Endothelial cell of umbilical vein (primary cell): ENCODE data around the gene KCNQ1OT1. TPM values are rescaled to one million over a fixed set of nuclear protein-coding genes. Genes with fewer than 3 reads are reported as not detected.

Experiments
- BruUV-seq: library from RNA; stranded (reverse); fragments of 400-500 nt; replicated peaks from 2 replicates; lab custom pipeline; 2021; lab: Mats Ljungman, UMichigan
- CTCF ChIA-PET: fragments of 300-600, 350-600 bp; sonication (Branson Sonifier 250); formaldehyde crosslinking; loops from one replicate; lab custom pipeline; 2021; ENCODE audit warnings: antibody characterized with exemption, inconsistent platforms; lab: Charles Lee
- POLR2A ChIA-PET: fragments of 300-600, 350-600 bp; sonication (Branson Sonifier 250); formaldehyde crosslinking; loops from one replicate; lab custom pipeline; 2021; ENCODE audit warnings: antibody characterized with exemption, inconsistent platforms; lab: Charles Lee
- DNase-seq: peaks from one replicate; pipeline ENCODE4 v3.0.0-alpha.2; 2011; ENCODE audit warnings: low read depth, low spot score
- FAIRE-seq: peaks from 2 replicates; lab custom pipeline; 2011; peaks lifted over from hg19 to GRCh38; lab: Jason Lieb, UNC
- H2AFZ ChIP-seq: 2 replicates; pipeline ENCODE4 v1.6.0; 2012; ENCODE audit warnings: low read depth, low read length, control low read depth, inconsistent platforms
- H3K27ac ChIP-seq: 2 replicates; pipeline ENCODE4 v1.5.1; 2011; ENCODE audit warnings: low read depth, mild to moderate bottlenecking, control low read depth, low read length, moderate library complexity; ENCODE audit not compliant: insufficient read depth
- H3K27me3 ChIP-seq, 2 experiments: 2 replicates each; pipeline versions ENCODE4 v1.6.0 to v1.6.1; 2011; ENCODE audit warnings: low read length in 2 of 2, mixed read lengths in 1 of 2; ENCODE audit not compliant: control insufficient read depth in 2 of 2, insufficient read depth in 2 of 2
- H3K36me3 ChIP-seq, 2 experiments: 2 replicates in 1 of 2; 3 replicates in 1 of 2; pipeline ENCODE4 v1.5.1; 2011; ENCODE audit warnings: low read length in 2 of 2, mild to moderate bottlenecking in 1 of 2, moderate library complexity in 1 of 2; ENCODE audit not compliant: control insufficient read depth in 2 of 2, insufficient read depth in 2 of 2; ENCODE audit errors: extremely low read depth in 1 of 2
- H3K4me1 ChIP-seq: 3 replicates; pipeline ENCODE4 v1.5.1; 2011; ENCODE audit warnings: mild to moderate bottlenecking, low read length; ENCODE audit not compliant: control insufficient read depth, insufficient read depth; ENCODE audit errors: extremely low read depth
- H3K4me2 ChIP-seq: 2 replicates; pipeline ENCODE4 v1.6.1; 2011; ENCODE audit warnings: low read length, control low read depth, mixed read lengths; ENCODE audit not compliant: insufficient read depth
- H3K4me3 ChIP-seq, 3 experiments: fragments of 200-600 bp in 1 of 3; sonication (generic), shearing (Covaris generic) in 1 of 3; replicated peaks in 1 of 3; 2 replicates each; pipeline ENCODE4 v1.5.1; 2011 to 2016; ENCODE audit warnings: control low read depth in 3 of 3, low read length in 3 of 3, mild to moderate bottlenecking in 2 of 3, inconsistent platforms in 1 of 3, low read depth in 1 of 3, moderate library complexity in 1 of 3; ENCODE audit not compliant: insufficient read depth in 1 of 3
- H3K79me2 ChIP-seq: 2 replicates; pipeline ENCODE4 v1.6.0; 2012; ENCODE audit warnings: low read length, inconsistent platforms; ENCODE audit not compliant: control insufficient read depth, insufficient read depth
- H3K9ac ChIP-seq: replicated peaks from 2 replicates; pipeline ENCODE3; 2011; ENCODE audit warnings: low read length, control low read depth; ENCODE audit not compliant: insufficient read depth; ENCODE audit errors: extremely low read depth
- H3K9me1 ChIP-seq: replicated peaks from 3 replicates; pipeline ENCODE4 v1.6.0; 2011; ENCODE audit warnings: mild to moderate bottlenecking, low read length; ENCODE audit not compliant: control insufficient read depth, insufficient read depth; ENCODE audit errors: extremely low read depth
- H3K9me3 ChIP-seq: replicated peaks from 2 replicates; pipeline ENCODE4 v1.5.1; 2012; ENCODE audit warnings: low read length, inconsistent platforms; ENCODE audit not compliant: control insufficient read depth, insufficient read depth
- H4K20me1 ChIP-seq: replicated peaks from 2 replicates; pipeline ENCODE3; 2011; ENCODE audit warnings: mild to moderate bottlenecking, low read length; ENCODE audit not compliant: control insufficient read depth, insufficient read depth; ENCODE audit errors: extremely low read depth
- CTCF ChIP-seq, 2 donors: IDR thresholded peaks; 1 replicate in 1 of 2; 2 replicates in 1 of 2; pipeline ENCODE4 v1.5.1; 2011; ENCODE audit warnings: low read length in 2 of 2, mild to moderate bottlenecking in 2 of 2, moderate library complexity in 2 of 2, control low read depth in 1 of 2, inconsistent platforms in 1 of 2, low read depth in 1 of 2; ENCODE audit not compliant: insufficient read depth in 1 of 2; ENCODE audit errors: extremely low read depth in 1 of 2
- EZH2 ChIP-seq: IDR thresholded peaks from 2 replicates; pipeline ENCODE4 v1.6.1; 2012; ENCODE audit warnings: borderline replicate concordance, low read depth, mild to moderate bottlenecking, moderate library complexity, low read length, inconsistent platforms; ENCODE audit not compliant: severe bottlenecking
- FOS ChIP-seq: IDR thresholded peaks from 2 replicates; pipeline ENCODE4 v1.6.1; 2011; ENCODE audit warnings: mild to moderate bottlenecking, low read length, moderate library complexity, borderline replicate concordance; ENCODE audit not compliant: insufficient read depth
- GATA2 ChIP-seq: IDR thresholded peaks from 2 replicates; pipeline ENCODE4 v1.7.0; 2011; ENCODE audit warnings: low read depth, mild to moderate bottlenecking, moderate library complexity, mixed read lengths, low read length; ENCODE audit not compliant: insufficient read length, insufficient read depth
- JUN ChIP-seq: IDR thresholded peaks from 2 replicates; pipeline ENCODE4 v1.6.1; 2011; ENCODE audit warnings: borderline replicate concordance, low read depth; ENCODE audit not compliant: insufficient read length, insufficient read depth
- MAX ChIP-seq: IDR thresholded peaks from 2 replicates; pipeline ENCODE4 v1.6.1; 2011; ENCODE audit not compliant: insufficient read depth, insufficient read length
- MYC ChIP-seq: IDR thresholded peaks from one replicate; pipeline ENCODE4 v1.6.1; 2011; ENCODE audit warnings: mild to moderate bottlenecking, low read depth, low read length
- POLR2A ChIP-seq: IDR thresholded peaks from 2 replicates; pipeline ENCODE4 v1.6.1; 2012; ENCODE audit warnings: low read depth, mild to moderate bottlenecking, control low read depth, low read length
- POLR2AphosphoS5 ChIP-seq: IDR thresholded peaks from 2 replicates; pipeline ENCODE4 v1.6.1; 2012; ENCODE audit warnings: low read depth, mild to moderate bottlenecking, control low read depth, low read length, moderate library complexity; ENCODE audit not compliant: insufficient read depth
- dilution Hi-C: fragments of 300-500 bp; cut with MboI; formaldehyde crosslinking; loops from one replicate; pipeline ENCODE4 v1.15.0; 2019; ENCODE audit warnings: low sequenced_read_pairs; ENCODE audit not compliant: extremely low pct_ligation_motif_present
- intact Hi-C: fragments of 100-400 bp; cut with micrococcal nuclease; formaldehyde crosslinking; loops from one replicate; pipeline ENCODE4 v1.10.0; 2022
- polyA plus RNA-seq, 4 experiments: library from polyadenylated mRNA; depleted of rRNA in 3 of 4; stranded (reverse) in 3 of 4; unstranded in 1 of 4; fragments of >200 nt; gene quantifications; 2 replicates each; pipeline versions ENCODE4 v1.2.1 to v1.2.3, GENCODE V29; 2011 to 2012; ENCODE audit warnings: missing spikeins in 1 of 4
- total RNA-seq: library from RNA; stranded (reverse); gene quantifications from 2 replicates; pipeline ENCODE4 v1.2.3, GENCODE V29; 2021

The KCNQ1OT1 gene
- total and polyA plus RNA-seq, 2 donors (not counting 3 experiments of a cell fraction or from before 2014, with no cell fraction given): 0.11 to 1.8 TPM

GRCh38 chr11:2679011-2679676, 20.6 kb downstream of the KCNQ1OT1 start:
- Histone ChIP-seq H3K4me2 (no peak overlapping the region), H3K79me2 (peaks cover 3% of the 10 kb centered on the region), H3K27me3 (no peaks in the 10 kb centered on the region), H2AFZ (no peak overlapping the region), H3K9ac (no peak overlapping the region), H3K36me3 (no peaks in the 10 kb centered on the region), H3K9me1 (no peaks in the 10 kb centered on the region), H3K27ac (no peak overlapping the region), H3K4me1 (no peaks in the 10 kb centered on the region), H3K4me3 (no peak overlapping the region), H3K9me3 (no peaks in the 10 kb centered on the region), H4K20me1 (no peaks in the 10 kb centered on the region)
- DNase-seq (no peak), FAIRE-seq (no peak)
- no TSS peak for BruUV-seq
- dilution Hi-C loops: no loop called here
- CTCF ChIA-PET: no interaction called here
- intact Hi-C loops: no loop called here
- POLR2A ChIA-PET: no interaction called here
- TF ChIP-seq FOS (no peak), JUN (no peak), MYC (no peak), GATA2 (no peak), EZH2 (no peak), CTCF (IDR thresholded peaks at IDR 0.05; ENCODE audit: extremely low read depth in 1 of 2, insufficient read depth in 1 of 2, low read depth in 1 of 2, low read length in 2 of 2) (no peak), POLR2AphosphoS5 (no peak), POLR2A (no peak), MAX (no peak)
